Stimulated activated CD8-positive, alpha-beta memory T cell treated with anti-CD3 and anti-CD28 coated beads, Interleukin-12 subunit alpha, Interleukin-12 subunit beta, amount 100 ng/mL, for 24 hours (primary cell): ENCODE measurements around the gene HM13.
"Not testable (repeated sequence)": the region's sequence is repeated elsewhere in the genome, so short reads cannot be mapped to it uniquely, and the experiment has no call there.

Source experiments
- DNase-seq: peaks from one replicate; pipeline ENCODE4 v3.0.0-alpha.2; 2020; ENCODE audit errors: extremely low read depth

HM13 gene

GRCh38 chr20:31567380-31567720, 53.1 kb downstream of the HM13 start:
- DNase-seq, result no peak

- DNase-seq, result no peak
Observed at GRCh38 chr20:31568041-31568731, 53.9 kb downstream of the HM13 start.

DNA sequence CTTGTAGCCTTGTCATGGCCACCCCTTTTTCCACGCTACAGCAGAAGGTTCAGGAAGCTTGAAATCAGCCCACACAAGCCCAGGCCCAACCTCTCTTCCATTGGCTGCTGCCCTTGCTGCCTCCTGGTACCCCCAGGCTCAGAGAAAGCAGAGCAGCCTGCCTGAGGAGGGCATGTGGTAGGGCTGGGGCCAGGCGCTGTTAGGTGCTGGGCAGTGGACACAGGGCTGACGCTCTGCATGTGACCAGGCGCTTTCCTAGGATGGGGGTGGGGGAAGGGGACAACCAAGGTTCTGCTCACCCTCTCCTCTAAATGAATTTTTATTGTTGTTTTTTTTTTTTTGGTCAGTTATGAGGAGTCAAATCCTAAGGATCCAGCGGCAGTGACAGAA, 54.5 kb downstream of the HM13 start:
- no peak for DNase-seq

GRCh38 chr20:31569163-31570020, 55.1 kb downstream of the HM13 start:
- DNase-seq, result no peak

- DNase-seq, result no peak
Observed at GRCh38 chr20:31570021-31570463, 55.8 kb downstream of the HM13 start.

GRCh38 chr20:31570735-31571617, 56.7 kb downstream of the HM13 start:
- no peak for DNase-seq

GRCh38 chr20:31572042-31572700, 57.9 kb downstream of the HM13 start:
- DNase-seq, result no peak

- peak; percentile 73 for DNase-seq
Observed at GRCh38 chr20:31572701-31573554, 58.7 kb downstream of the HM13 start.

- DNase-seq, result no peak
Observed at GRCh38 chr20:31573555-31574321, 59.5 kb downstream of the HM13 start.

GRCh38 chr20:31574986-31575385, 60.7 kb downstream of the HM13 start:
- not testable (repeated sequence) for DNase-seq

GRCh38 chr20:31576751-31577150, 62.5 kb downstream of the HM13 start:
- DNase-seq, result no peak

DNA sequence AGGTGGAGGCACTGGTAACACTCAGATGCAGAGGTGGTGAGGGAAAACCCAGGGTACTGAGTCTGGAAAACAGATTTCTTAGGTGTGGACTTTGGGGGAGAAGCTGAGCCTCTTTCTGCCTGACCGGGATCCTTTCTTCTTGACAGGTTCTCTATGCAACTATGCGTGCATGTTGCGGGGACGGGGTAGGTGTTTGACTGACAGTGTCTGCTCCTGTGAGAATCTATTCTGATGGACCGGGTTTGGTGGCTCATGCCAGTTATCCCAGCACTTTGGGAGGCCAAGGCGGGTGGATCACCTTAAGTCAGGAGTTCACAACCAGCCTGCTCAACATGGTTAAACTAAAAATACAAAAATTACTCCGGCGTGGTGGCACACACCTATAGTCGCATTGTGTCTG, 63.0 kb downstream of the HM13 start:
- DNase-seq, result no peak

- no peak for DNase-seq
Observed at GRCh38 chr20:31578448-31579138, 64.4 kb downstream of the HM13 start.

DNA sequence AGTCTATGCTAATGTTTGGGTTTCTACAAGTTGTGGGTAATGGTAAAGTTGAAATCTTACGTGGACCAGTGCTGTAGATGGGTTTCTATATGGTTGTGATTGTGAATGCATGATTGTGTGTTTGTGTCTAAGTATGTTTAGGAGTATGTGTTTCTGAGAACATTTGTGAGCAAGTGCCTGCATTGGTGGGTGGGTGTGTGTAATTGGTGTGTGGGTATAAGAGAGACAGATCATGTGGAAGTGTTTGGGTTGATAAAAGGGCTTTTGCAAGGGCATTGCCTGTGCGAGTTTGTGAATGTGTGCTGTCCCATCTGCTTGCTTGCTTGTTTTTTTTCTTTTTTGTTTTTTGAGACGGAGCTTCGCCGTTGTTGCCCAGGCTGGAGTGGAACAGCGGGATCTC, 65.0 kb downstream of the HM13 start:
- DNase-seq, result no peak

GRCh38 chr20:31579941-31580651, 65.9 kb downstream of the HM13 start:
- DNase-seq, result not testable (repeated sequence)

GRCh38 chr20:31580706-31581105, 66.5 kb downstream of the HM13 start:
- no peak for DNase-seq

DNA sequence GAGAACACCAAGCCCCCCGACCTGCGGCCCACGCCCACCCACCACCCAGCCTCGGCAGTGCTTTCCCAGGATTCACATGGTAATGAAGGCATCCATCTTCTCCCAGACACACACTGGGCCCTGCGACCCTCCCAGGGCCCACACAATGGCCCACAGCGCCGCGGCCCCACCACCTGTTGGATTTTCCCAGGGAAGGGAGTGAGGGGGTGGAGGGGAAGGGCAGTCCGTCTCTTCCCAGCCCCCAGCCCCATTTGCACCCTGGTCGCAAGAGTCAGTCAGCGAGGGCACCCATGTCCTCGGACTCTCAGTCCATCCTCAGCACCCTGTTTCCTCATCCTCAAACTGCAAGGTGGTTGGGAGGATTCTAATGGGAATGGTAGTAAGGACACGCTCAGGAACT, 67.1 kb downstream of the HM13 start:
- no peak for DNase-seq

DNA sequence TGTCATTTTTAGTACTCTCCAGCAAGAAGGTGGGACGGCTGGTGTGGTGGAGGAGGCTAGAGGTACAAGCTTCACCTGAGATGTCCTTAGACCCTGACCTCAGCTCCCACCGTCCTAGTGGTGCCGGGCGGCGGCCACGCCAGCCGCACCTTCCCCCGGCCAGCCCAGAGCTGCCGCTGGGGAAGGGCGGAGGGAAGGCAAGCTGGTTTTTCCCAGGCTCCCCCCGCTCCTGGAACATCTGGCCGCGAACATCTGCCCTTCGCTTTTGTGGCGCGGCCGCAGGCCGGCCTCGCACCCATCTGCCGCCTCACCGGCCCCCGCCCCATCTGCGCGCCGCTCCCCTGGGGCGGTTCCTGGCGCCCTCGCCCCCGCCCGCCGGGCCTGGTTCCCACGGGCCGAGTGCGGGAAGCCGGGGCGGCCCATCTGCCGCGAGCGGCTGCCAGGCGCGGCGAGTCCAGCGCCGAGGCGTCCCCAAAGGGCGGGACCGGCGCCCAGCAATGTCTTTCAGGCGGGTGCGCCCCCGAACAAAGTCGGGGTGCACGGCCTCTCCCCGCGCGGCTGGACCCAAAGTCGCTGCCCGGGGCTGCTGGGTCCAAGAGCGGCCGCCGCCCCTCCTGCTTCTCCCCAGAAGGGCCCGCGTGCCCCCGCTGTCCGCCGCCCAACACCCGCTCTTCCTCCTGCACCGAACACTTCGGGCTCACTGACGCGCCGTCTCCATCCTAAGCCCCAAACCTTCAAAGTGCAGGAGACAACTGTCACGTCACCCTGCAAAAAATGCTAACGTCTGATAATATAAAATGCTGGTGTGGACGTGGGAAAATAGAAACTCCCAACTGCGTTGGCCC, 73.5 kb downstream of the HM13 start:
- no peak for DNase-seq
